ENCODE measurements around the gene BMI1.

DNA sequence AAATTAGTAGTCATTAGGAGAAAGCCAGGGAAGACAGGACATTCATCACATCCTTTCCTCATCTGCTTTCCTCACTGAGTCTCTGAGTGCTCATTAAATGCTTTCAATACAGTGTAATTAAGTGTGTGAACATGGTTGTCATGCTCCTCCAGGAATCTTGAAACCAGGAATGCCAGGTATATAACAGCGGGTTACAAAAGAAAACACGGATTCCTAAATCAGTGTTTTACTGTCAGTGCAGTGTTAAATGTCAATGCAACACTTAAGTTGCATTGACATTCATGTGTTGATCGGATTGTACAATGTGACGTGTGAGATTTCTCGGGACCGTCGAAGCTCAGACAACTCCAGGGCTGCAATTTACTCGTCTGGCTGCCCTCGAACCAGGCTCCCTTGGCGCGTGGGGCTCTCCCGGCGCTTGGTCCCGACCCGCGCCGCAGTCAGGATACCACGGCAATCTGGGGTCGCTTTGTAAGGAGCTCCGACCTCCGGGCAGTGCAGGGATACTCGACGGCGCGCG is 23.9 kb downstream of the BMI1 start:
- TF ChIP-seq POLR2A (IDR thresholded peaks at IDR 0.05) (no peak), EP300 (IDR thresholded peaks at IDR 0.05) (no peak)
- TF ChIP-seq, protein P1, sequence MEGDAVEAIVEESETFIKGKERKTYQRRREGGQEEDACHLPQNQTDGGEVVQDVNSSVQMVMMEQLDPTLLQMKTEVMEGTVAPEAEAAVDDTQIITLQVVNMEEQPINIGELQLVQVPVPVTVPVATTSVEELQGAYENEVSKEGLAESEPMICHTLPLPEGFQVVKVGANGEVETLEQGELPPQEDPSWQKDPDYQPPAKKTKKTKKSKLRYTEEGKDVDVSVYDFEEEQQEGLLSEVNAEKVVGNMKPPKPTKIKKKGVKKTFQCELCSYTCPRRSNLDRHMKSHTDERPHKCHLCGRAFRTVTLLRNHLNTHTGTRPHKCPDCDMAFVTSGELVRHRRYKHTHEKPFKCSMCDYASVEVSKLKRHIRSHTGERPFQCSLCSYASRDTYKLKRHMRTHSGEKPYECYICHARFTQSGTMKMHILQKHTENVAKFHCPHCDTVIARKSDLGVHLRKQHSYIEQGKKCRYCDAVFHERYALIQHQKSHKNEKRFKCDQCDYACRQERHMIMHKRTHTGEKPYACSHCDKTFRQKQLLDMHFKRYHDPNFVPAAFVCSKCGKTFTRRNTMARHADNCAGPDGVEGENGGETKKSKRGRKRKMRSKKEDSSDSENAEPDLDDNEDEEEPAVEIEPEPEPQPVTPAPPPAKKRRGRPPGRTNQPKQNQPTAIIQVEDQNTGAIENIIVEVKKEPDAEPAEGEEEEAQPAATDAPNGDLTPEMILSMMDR (IDR thresholded peaks at IDR 0.05), result no peak
